Kidney (tissue), 14 donors: Measurements from ENCODE around the gene BTBD9. TPM values are rescaled to one million over a fixed set of nuclear protein-coding genes. Genes with fewer than 3 reads are reported as not detected.

Experiments used
- DNase-seq, 5 donors: peaks; one replicate each; pipeline ENCODE4 v3.0.0-alpha.2; 2013 to 2020
- FAIRE-seq: peaks from 2 replicates; lab custom pipeline; 2012; peaks lifted over from hg19 to GRCh38; lab: Jason Lieb, UNC
- H3K27ac ChIP-seq, 2 donors: one replicate each; pipeline ENCODE4 v1.7.0; 2013; ENCODE audit warnings: low read depth in 2 of 2, low read length in 2 of 2, inconsistent platforms in 1 of 2
- H3K27me3 ChIP-seq: one replicate; pipeline ENCODE4 v1.7.1; 2013; ENCODE audit warnings: low read length, inconsistent platforms; ENCODE audit not compliant: control insufficient read depth, insufficient read depth
- H3K36me3 ChIP-seq, 3 donors: one replicate each; pipeline versions ENCODE4 v1.7.0 to v1.7.1; 2013; ENCODE audit warnings: low read length in 3 of 3, control low read depth in 1 of 3, inconsistent platforms in 1 of 3; ENCODE audit not compliant: insufficient read depth in 3 of 3, control insufficient read depth in 2 of 3
- H3K4me1 ChIP-seq, 3 donors: one replicate each; pipeline versions ENCODE4 v1.7.0 to v1.7.1; 2013; ENCODE audit warnings: low read length in 3 of 3, inconsistent platforms in 1 of 3, low read depth in 1 of 3; ENCODE audit not compliant: control insufficient read depth in 2 of 3, insufficient read depth in 2 of 3
- H3K4me3 ChIP-seq, 3 donors: one replicate each; pipeline versions ENCODE4 v1.7.0 to v1.8.1; 2013; ENCODE audit warnings: low read length in 3 of 3, control low read depth in 1 of 3, inconsistent platforms in 1 of 3
- H3K9ac ChIP-seq, 3 donors: one replicate each; pipeline versions ENCODE4 v1.7.0 to v1.7.1; 2013; ENCODE audit warnings: low read length in 3 of 3, control low read depth in 1 of 3, inconsistent platforms in 1 of 3
- H3K9me3 ChIP-seq, 3 donors: one replicate each; pipeline versions ENCODE4 v1.7.0 to v1.7.1; 2013; ENCODE audit warnings: low read length in 3 of 3, control low read depth in 1 of 3, inconsistent platforms in 1 of 3; ENCODE audit not compliant: control insufficient read depth in 2 of 3, insufficient read depth in 1 of 3
- intact Hi-C: fragments of 100-400 bp; cut with DNase I; formaldehyde crosslinking; loops from one replicate; pipeline ENCODE4 v1.11.1; 2022
- polyA plus RNA-seq: library from polyadenylated mRNA; stranded (reverse); fragments of 350-450 nt; fragmentation: Illumina TruSeq; extraction: RNeasy Lipid Tissue Mini Kit (QIAGEN cat#74804); gene quantifications from one replicate; pipeline ENCODE4 v1.2.3, GENCODE V29; 2014; ENCODE audit warnings: low read depth, low replicate concordance; ENCODE audit not compliant: insufficient read depth
- total RNA-seq: library from RNA; stranded (reverse); fragmentation: NEBNext Ultra II Directional; extraction: Animal tissue kit (Norgen Biotek cat#: 25700); gene quantifications from one replicate; pipeline ENCODE4 v1.2.1, GENCODE V29; 2021
- TF ChIP-seq, protein P1 (sequence below): IDR thresholded peaks from 3 replicates; pipeline ENCODE4 v1.5.1; 2012; ENCODE audit warnings: mild to moderate bottlenecking, moderate library complexity, borderline replicate concordance; ENCODE audit not compliant: insufficient read depth; ENCODE audit errors: extremely low read depth
- donor health status: control.
- donor health status: control.
- donor health status: control.
- donor health status: control.
- donor health status: control.
- donor health status: DM: yes; HTN: yes; CAD: no.
- donor health status: Normal renal cell carcinoma (clear cell type).

Gene BTBD9
- total and polyA plus RNA-seq, 2 donors from 2014 or later: 4.2 to 29.9 TPM

DNA sequence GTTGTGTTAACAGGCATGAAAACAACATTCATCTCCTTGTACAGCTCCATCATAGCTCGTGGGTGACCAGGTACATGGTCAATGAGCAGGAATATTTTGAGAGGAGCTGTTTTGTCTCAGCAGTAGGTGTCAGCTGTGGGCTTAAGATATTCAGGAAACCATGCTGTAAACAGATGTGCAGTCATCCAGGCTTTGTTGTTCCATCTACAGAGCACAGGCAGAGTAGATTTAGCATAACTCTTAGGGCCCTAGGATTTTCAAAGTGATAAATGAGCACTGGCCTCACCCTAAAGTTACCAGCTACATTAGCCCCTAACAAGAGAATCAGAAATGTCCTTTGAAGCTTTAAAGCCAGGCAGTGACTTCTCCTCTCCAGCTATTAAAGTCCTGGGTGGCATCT lies 154.2 kb downstream of the BTBD9 start:
- FAIRE-seq (no peak), DNase-seq (no peak)
- TF ChIP-seq, protein P1, sequence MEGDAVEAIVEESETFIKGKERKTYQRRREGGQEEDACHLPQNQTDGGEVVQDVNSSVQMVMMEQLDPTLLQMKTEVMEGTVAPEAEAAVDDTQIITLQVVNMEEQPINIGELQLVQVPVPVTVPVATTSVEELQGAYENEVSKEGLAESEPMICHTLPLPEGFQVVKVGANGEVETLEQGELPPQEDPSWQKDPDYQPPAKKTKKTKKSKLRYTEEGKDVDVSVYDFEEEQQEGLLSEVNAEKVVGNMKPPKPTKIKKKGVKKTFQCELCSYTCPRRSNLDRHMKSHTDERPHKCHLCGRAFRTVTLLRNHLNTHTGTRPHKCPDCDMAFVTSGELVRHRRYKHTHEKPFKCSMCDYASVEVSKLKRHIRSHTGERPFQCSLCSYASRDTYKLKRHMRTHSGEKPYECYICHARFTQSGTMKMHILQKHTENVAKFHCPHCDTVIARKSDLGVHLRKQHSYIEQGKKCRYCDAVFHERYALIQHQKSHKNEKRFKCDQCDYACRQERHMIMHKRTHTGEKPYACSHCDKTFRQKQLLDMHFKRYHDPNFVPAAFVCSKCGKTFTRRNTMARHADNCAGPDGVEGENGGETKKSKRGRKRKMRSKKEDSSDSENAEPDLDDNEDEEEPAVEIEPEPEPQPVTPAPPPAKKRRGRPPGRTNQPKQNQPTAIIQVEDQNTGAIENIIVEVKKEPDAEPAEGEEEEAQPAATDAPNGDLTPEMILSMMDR: no peak
- H3K27ac ChIP-seq: no peak overlapping the region
- no peak overlapping the region for H3K9ac ChIP-seq
- no peaks in the 10 kb centered on the region for H3K36me3 ChIP-seq
- intact Hi-C loops: no loop called here
- H3K27me3 ChIP-seq: no peaks in the 10 kb centered on the region
- H3K4me1 ChIP-seq: peaks cover 0 to 3% (median 0%) of the 10 kb centered on the region in 3 donors
- no peaks in the 10 kb centered on the region for H3K9me3 ChIP-seq
- H3K4me3 ChIP-seq: no peak overlapping the region

DNA sequence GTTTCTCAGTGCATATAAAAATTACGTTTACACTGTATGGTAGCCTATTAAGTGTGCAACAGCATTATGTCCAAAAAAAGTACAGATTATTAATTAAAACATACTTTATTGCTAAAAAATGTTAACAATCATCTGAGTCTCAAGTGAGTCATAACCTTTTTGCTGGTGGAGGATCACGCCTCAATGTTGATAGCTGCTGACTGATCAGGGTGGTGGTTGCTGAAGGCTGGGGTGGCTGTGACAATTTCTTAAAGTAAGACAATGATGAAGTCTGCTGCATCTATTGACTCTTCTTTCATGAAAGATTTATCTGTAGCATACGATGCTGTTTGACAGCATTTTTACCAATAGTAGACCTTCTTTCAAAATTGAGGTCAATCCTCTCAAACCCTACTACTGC lies 155.1 kb downstream of the BTBD9 start:
- no peak for FAIRE-seq
- H3K36me3 ChIP-seq: no peaks in the 10 kb centered on the region

DNA sequence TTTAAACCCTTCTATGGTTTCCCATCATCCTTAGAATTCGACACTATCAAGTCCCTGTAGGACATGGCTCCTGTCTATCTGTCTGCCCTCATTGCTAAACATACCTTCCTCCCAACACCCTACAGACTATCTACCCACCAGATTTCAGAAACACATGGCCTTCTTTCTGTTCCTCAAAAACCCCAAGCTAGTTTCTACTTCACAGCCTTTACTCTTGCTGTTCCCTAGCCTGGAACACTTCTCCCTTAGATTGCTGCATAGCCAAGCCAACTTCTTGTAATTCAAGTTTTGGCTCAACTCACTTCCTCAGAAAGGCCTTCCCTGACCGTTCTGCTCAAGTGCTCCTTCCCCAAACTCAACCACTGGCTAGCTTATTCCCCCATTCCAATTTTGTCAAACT lies 156.2 kb downstream of the BTBD9 start:
- intact Hi-C loops: no loop called here
- no peak overlapping the region for H3K27ac ChIP-seq
- FAIRE-seq: no peak

More for the DNA sequence above, 155.1 kb downstream of the BTBD9 start:
- Histone ChIP-seq H3K27me3 (no peaks in the 10 kb centered on the region), H3K9me3 (no peaks in the 10 kb centered on the region), H3K4me3 (no peak overlapping the region), H3K4me1 (peaks cover 0 to 3% (median 0%) of the 10 kb centered on the region in 3 donors), H3K9ac (no peak overlapping the region), H3K27ac (no peak overlapping the region)
- intact Hi-C loops: no loop called here
- no peak for DNase-seq
- TF ChIP-seq, protein P1: no peak

More for the DNA sequence above, 156.2 kb downstream of the BTBD9 start:
- Histone ChIP-seq H3K9me3 (no peaks in the 10 kb centered on the region), H3K4me3 (no peak overlapping the region), H3K27me3 (no peaks in the 10 kb centered on the region), H3K4me1 (peaks cover 0 to 3% (median 0%) of the 10 kb centered on the region in 3 donors), H3K36me3 (no peaks in the 10 kb centered on the region), H3K9ac (no peak overlapping the region)
- no peak for DNase-seq
- TF ChIP-seq, protein P1: no peak
